Measurements from ENCODE around the gene ZNF429.
"Not testable (repeated sequence)": the region's sequence is repeated elsewhere in the genome, so short reads cannot be mapped to it uniquely, and the experiment has no call there.

The ZNF429 gene

DNA sequence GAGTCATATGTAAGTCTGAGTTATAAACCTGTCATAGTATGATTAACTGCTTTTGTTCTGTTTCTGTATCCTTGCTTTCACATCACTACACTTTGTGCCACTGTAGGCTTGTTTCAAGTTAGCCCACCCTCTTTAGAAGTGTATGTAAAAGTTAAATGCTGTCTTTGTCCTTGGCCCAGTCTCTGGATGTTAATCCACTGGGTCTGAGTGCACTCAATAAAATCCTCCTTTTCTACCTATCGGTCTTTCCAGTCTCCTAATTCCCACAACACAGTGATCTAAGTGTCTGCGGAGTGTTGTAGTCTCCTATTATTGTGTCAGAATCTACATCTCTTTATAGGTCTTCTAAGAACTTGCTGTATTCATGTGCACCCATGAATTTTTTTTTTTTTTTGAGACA lies 14.1 kb downstream of the ZNF429 start:
- DNase-seq, result no peak

DNA sequence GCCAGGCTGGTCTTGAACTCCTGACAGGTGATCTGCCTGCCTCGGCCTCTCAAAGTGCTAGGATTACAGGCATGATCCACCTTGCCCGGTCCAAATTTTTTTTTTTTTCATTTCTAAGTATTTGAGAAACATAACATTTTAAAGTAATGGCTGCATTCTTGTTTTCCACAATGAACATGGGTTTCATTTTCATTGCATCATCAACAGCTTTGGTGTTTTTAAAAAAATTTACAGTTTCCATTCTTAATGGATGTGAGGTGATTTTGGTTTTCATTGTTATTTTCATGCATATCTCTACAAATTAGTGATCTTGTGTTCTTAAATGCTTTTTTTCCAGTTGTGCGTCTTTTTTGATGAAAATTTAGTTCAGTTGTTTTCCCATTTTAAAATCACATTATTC lies 27.5 kb downstream of the ZNF429 start:
- DNase-seq, result no peak

DNA sequence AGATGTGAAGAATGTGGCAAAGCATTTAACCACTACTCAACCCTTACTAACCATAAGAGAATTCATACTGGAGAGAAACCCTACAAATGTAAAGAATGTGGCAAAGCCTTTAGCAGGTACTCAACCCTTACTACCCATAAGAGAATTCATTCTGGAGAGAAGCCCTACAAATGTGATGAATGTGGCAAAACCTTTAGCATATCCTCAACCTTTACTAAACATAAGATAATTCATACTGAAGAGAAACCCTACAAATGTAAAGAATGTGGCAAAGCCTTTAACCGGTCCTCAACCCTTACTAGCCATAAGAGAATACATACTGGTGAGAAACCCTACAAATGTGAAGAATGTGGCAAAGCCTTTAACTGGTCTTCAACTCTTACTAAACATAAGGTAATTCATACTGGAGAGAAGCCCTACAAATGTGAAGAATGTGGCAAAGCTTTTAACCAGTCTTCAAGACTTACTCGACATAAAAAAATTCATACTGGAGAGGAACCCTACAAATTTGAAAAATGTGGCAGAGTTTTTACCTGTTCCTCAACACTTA lies 31.4 kb downstream of the ZNF429 start:
- DNase-seq, result not testable (repeated sequence)

DNA sequence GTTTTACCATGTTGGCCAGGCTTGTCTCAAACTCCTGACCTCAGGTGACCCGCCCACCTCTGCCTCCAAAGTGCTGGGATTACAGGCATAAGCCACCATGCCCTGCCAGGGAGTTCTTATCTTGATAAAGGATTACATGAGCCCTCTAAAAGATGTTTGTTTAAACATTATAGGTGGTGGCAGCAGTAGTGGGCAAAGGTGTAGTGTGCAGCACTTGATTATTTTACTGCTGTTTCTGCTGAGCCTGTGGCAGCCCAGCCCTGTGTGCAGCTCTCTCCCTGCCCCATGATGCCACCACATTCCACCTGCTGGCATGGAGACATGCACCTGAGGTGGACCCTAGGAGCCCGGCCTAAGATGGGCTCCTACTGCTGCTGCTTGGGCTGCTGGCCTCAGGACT lies 54.0 kb downstream of the ZNF429 start:
- no peak for DNase-seq

DNA sequence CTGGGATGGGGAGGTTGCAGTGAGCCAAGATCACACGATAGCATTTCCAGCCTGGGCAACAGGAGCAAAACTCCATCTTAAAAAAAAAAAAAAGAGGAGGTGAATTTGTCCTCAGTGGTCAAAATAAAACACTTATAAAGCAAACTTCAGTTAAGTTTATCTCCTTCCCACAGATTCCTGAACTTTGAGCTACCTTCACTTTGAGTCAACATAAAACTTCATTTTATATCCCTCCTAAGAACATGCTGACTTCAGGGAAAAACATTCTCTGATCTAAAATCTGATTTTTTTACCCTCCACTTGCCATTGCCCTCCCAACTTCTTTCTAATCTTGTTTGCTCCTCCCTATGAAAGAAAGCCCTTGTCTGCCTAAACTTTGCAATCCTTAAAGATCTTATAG lies 59.0 kb downstream of the ZNF429 start:
- DNase-seq, result no peak

DNA sequence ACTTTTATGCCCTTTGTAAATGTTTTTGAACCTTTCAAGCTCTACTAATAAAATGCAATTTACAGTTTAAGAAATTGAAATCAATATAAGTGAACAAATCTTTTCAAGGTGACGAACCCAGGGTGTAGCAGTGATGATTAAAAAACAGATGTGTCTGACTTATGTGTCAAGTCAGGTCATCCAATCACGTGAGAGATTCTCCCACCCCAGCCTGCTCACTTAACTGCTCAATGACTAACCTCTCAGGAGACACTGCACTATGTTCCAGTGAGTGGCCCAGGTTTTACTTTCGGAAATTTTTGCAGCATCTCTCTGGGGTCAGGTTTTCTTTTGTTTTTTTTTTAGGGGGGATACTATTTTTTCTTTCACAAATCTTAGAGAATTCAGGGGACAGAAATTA lies 60.7 kb downstream of the ZNF429 start:
- DNase-seq, result no peak

DNA sequence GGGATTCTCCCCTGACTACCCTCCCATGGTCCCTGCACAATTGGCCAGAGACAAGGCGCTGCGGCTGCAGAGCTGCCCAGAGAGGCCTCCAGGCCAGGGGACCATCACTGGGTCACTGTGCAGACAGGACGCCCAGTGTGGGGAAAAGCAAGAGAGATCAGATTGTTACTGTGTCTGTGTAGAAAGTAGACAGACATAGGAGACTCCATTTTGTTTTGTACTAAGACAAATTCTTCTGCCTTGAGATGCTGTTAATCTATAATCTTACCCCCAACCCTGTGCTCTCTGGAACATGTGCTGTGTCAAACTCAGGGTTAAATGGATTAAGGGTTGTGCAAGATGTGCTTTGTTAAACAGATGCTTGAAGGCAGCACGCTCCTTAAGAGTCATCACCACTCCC lies 62.4 kb downstream of the ZNF429 start:
- DNase-seq, result not testable (repeated sequence)

DNA sequence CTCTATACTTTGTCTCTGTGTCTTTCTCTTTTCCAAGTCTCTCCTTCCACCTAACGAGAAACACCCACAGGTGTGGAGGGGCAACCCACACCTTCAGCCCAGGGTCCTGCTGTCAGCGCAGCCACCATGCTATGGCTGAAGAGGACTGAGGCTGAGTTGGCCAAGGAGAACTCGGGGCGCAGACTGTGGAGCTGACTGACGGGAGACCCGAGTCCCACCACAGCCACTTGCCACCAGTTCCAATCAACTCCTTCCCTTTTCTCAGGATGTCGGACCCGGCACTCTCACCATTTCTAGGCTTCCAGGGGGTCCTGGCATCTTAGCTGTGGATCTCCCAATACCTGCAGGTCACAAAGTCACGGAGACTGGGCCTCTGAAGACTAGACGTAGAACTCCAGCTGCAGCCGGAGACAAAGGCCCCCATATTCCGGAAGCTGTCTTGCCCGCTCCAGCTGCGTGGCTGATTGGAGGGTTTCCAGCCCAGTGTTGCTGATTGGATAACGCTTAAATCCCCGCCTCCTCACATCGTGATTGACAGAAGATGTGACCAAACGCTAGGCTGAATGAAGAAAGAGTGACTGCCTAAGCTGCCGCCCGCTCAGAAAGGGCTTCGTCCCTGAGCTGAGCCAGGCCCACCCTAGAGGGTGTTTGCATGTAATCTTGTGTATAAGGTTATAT lies 63.6 kb downstream of the ZNF429 start:
- peak; percentile 69 for DNase-seq

DNA sequence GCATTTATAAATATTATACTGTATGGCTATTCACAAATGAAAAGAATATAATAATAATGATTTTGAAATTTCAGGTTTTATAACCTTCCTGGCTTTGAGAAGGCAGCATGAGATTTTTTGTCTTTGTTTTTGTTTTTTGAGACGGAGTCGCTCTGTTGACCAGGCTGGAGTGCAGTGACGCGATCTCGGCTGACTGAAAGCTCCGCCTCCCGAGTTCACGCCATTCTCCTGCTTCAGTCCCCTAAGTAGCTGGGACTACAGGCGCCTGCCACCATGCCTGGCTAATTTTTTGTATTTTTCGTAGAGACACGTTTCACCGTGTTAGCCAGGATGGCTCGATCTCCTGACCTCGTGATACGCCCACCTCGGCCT lies 64.1 kb downstream of the ZNF429 start:
- DNase-seq, result peak; percentile 41

DNA sequence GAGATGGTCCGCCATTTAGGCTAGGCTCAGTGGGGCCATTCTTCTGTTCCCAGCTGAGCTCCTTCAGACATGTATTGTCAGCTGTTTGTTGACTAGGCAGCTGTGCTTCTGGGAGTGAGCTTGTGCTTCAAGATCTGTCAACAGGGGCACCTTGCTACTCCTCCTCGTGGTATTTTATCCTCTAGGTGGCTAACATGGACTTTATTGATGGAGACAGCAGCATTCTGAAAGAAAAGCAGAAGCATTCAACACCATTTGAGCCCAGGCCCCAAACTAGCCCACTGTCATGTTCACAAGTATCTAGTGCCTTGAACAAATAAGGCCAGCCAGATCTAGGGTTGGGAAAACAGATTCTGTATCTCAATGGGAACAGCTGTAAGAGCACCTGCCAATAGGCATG lies 65.9 kb downstream of the ZNF429 start:
- no peak for DNase-seq

DNA sequence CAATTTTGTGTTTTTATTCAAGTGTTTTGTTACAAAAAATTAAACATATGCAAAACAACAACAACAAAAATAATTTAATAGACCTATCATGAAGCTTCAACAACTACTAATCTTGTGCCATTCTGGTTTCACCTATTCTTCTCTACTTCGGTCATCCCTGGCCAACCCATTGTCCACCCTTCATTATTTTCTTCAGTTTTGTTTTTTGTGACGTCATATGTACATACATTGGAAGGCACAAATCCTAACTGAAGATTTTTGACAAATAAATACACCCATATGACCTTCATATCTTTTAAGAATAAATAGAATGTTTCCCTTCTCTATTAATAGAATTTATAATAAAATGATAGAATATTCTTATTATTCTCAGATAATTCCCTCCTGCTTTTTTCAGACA lies 69.2 kb downstream of the ZNF429 start:
- no peak for DNase-seq

DNA sequence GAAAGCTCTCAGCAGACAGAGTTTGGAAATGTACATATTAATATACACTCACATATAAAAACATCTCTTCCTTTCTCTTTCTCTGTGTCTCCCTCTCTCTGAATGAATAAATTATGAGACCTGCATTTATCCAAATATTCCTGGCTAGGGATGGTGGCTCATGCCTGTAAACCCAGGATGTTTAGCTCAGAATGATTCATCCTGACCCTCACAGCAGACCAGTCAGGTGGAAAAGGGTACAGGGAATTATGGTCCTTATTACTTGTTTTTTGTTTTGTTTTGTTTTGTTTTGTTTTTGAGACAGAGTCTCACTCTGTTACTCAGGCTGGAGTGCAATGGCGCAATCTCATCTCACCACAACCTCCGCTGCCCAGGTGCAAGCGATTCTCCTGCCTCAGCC lies 71.1 kb downstream of the ZNF429 start:
- DNase-seq, result no peak

DNA sequence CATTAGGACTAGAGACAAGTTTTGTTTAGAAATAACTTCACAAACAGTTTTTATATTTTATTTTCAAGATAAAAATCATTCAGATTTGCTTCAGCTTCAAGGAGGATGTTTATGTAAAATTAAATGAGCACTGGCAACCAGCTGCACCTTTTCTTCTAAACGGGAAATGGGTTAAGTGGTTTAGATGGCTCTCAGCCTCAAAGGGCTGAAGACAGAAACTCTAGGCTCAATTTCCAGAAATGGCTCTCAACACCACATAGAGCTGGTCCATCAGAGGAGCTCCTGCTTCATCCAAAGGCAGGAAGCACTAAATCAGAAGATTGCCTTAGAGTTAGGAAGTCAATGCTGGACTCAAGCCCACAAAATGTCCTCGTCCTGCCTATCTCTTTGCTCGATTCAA lies 74.7 kb downstream of the ZNF429 start:
- DNase-seq, result no peak

DNA sequence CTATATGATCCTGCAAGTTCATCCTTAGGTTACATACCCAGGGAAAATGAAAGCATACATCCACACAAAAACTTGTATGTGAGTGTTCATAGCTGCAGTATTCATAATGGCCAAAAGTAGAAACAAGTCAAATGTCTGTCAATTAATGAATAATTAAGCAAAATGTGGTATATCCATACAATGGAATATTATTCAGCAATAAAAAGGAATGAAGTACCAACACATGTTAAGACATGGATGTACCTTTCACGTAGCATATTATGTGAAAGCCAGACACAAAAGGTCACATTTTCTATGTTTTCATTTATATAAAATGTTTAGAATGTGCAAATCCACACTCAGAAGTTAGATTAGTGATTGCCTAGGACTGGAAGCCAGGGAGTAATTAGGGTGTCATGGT lies 75.4 kb downstream of the ZNF429 start:
- no peak for DNase-seq

DNA sequence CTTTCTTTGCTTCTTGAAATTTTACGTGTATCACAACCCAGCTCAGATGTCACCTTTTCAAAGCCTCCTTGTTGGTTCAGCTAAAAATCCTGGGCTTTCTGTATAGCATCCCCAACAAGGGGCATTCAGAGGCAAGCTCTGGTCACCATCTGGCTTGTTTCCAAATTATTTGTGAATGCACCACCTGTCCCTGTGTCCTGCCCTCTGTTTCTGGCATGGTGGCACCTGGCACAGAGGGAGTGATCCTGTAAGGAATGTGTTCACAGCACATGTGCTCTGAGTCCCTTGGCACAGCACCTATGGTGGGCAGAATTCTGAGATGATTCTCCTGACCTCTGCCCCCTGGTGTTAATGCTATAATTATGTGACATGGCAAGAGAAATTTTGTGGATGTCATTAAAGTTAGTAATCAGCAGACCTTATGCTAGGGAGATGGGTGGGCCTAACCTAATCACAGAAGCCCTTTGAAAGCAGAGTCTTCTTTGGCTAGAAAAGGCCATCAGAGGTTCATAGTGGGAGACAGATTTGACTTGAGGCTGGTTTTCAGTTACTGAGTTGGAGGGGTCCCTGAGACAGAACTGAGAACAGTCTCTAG lies 76.3 kb downstream of the ZNF429 start:
- DNase-seq, result no peak

DNA sequence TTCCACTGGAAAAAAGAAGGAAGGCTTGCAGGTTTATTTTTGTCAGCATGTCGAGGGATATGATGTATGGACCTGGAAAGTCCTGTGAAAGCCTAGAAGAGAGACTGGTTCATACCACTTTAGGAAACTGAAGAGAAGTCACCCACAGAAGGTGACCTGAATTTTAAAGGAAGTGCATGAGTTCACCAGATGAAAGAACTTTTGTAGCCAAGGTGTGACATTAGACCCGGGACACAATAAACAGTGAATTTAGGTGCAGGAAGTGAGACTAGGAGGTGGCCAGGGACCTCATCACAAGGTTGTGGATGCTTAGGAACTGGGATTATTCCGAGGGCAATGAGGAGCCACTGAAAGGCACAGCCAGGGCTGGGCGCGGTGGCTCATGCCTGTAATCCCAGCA lies 79.1 kb downstream of the ZNF429 start:
- no peak for DNase-seq

DNA sequence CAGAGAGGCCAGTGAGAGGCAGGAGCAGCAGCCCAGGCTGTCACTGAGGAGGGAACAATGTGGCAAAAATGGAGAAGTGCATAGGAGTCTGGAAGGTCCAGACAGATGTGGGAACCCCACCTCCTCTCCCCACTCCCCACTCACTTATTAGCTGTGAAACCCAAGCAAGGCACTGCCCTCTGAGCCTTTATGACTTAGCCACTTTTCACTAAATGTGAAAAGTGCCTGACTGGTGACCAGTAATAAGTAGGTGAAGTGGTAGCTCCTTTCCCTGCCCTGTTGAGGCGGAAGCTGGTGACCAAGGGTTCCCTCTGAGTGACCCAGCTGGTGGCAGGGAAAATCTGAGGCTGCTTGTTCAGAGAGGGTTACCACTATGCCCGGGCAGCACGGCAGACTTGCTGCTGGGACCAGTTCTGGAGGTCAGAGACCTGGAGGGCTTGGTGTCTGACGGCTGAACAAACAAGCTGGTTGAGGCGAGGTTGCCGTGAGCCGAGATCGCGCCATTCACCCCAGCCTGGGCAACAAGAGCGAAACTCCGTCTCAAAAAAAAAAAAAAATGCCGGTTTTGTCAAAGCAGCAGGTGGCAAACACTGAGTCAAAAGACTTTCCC lies 80.0 kb downstream of the ZNF429 start:
- DNase-seq, result no peak

DNA sequence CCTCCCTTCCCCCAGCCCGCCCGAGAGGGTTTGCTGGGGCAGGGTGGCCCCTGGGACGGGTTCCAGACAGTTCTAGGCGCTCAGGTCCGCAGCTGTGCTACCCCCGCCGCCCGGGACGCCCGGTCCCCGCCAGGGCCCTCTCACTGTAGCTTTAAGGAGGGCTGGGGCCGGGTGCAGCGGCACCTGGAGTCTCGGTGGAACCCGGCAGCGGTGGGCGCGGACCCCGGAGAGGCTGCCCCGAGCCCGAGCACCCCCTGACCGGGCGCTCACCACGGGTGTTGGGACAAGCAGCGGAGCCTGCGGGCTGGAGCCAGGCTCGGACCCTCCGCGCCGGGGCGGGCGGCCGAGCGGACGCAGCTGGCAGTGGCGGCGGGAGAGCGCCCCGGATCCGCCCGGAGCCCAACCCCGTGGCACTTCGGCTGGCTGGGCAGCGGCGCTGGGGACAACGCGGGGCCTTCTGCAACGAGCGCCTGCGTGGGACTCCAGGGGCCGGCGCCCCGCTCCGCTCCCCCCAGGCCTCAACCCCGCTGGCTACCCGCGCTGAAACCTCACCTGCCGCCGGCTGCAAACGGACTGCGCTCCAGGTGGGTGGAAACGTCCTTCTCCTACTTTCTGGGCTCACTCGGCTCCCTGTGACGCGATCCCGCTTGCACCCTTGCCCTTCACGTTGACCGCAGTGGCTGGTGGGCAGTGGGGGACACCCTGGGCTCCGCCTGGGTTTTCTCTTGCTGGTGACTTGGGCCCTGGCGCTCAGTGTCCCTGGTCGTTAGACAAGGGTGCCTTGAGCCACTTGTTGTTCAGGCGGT lies 81.1 kb downstream of the ZNF429 start:
- DNase-seq, result peak; percentile 25

DNA sequence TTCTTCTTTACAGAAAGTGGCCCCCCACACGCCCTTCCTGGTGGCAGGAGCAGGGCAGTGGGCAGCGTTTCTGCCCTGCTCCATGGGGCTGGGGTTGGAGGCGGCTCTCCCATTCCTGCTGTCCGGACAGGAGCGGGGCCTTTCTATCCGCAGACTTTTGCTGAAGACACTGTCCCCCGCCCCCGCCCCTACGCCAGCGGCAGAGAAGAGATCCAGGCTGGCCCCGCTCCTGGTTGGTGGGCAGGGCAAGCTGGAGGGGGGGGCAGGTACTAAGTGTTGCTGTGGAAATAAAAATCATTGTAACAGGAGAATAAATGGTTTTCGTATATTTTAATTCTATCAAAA lies 81.7 kb downstream of the ZNF429 start:
- no peak for DNase-seq

DNA sequence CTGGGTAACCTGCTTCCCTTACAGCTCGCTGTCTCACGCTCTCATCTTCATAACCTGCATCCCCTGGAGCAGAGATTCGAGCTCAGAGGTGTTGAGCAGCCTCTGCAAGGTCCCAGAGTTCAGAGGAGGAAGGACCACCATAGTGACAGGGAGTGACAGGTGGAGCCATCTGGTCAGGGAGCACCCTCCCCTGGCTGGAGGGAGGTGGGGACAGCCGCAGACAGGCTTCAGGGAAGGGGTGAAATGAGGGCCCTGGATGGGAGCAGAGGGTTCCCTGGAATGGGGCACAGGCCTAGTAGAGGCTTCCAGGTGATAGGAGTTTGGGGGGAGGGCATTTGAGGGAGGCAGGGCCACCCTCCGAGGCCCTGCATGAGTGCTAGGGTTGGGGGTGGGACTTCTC lies 82.1 kb downstream of the ZNF429 start:
- DNase-seq, result no peak

DNA sequence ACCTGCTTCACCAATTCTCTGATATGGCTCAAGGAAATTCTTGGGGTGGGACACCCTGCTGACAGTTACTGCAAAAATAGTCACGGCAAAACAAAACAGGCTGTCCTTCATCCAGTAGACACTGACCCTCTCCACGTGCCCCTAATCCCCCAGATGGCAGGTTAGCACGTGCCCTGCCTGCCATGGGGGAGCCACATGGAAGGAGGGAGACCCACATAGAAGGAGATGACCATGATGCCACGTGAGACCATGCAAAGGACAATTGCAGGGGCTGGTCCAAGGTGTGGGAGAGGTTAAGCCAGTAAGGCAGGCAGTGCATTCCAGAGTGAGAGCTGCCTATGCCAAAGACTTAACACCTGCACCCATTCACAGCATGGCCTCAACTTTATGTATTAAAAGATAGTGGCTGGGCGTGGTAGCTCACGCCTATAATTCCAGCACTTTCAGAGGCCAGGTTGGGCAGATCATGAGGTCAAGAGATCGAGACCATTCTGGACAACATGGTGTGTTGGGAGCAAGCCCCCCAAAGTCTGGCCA lies 82.7 kb downstream of the ZNF429 start:
- no peak for DNase-seq

DNA sequence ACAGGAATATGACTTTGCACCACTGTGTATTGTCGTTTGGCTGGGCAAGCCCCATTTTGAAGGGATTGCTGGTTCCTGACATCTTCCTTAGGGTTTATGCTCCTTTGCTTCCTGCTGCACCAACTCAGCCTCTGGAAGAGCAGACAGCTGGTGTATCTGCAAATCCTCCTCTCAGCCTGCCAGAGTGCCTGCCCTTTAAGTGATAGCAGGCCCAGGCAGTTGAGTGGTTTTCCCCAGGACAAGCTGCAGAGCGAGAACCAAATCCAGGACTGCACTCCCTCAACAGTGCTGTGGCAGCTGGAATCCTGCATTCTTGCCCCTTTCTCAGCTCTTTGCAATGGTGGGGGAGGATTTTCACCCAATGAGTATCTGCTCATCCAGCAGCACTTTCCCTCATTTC lies 85.5 kb downstream of the ZNF429 start:
- DNase-seq, result no peak

DNA sequence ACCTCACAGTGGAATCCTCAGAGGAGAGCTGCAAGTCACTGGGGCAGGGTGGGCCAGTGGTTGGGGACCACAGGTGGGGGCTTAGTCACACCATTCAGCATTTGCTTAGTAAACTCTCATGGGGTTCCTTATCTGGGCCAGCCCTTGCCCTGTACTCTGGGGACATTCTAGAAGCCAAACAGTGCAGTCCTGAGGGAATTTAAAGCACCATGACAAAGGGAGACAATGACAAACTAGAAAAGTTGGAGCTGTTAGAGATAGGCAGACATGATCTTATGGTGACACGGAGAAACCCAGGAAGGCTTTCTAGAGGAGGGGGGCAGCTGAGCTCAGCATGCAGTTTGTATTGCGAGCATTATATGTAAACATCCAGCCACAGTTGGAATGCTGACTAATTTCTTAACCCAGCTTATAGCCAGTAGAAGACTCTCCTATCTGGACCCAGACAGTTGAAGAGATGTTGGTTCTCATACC lies 87.6 kb downstream of the ZNF429 start:
- DNase-seq, result no peak

Measured in activated naive CD4-positive, alpha-beta T cell treated with anti-CD3 and anti-CD28 coated beads, Interleukin-2, amount 50 U/mL, for 16 hours (primary cell).